Activated T-helper 2 cell treated with anti-CD3 and anti-CD28 coated beads, Interferon-gamma antibody, Interleukin-2, Interleukin-4, amounts not matched to agents 10 μg/mL and 5 μg/mL and 100 μg/mL, durations not matched to agents 14 hours and 24 hours and 36 hours (primary cell): ENCODE data around the gene INPPL1. TPM values are rescaled to one million over a fixed set of nuclear protein-coding genes. Genes with fewer than 3 reads are reported as not detected.

ENCODE experiments used
- DNase-seq: peaks from one replicate; pipeline ENCODE4 v3.0.0; 2021; ENCODE audit warnings: low spot score
- H3K27ac Mint-ChIP-seq: one replicate; pipeline ENCODE4 v1.8.0; 2021; ENCODE audit warnings: mixed read lengths
- H3K27me3 Mint-ChIP-seq: one replicate; pipeline ENCODE4 v1.8.0; 2021; ENCODE audit warnings: low read depth, mixed read lengths
- H3K36me3 Mint-ChIP-seq: one replicate; pipeline ENCODE4 v1.8.0; 2021; ENCODE audit warnings: low read depth, mixed read lengths
- H3K4me1 Mint-ChIP-seq: one replicate; pipeline ENCODE4 v1.8.0; 2021; ENCODE audit warnings: low read depth, mixed read lengths
- H3K4me3 Mint-ChIP-seq: one replicate; pipeline ENCODE4 v1.8.0; 2021; ENCODE audit warnings: low read depth, mild to moderate bottlenecking, moderate library complexity, mixed read lengths
- H3K9me3 Mint-ChIP-seq: one replicate; pipeline ENCODE4 v1.8.0; 2021; ENCODE audit warnings: mixed read lengths
- intact Hi-C: fragments of 100-400 bp; cut with micrococcal nuclease; formaldehyde crosslinking; loops from one replicate; pipeline ENCODE4 v1.15.1; 2023
- total RNA-seq: library from RNA; stranded (reverse); gene quantifications from 2 replicates; pipeline ENCODE4 v1.2.3, GENCODE V29; 2022

The INPPL1 gene
- total RNA-seq, 1 donor from 2014 or later: 176 TPM

DNA sequence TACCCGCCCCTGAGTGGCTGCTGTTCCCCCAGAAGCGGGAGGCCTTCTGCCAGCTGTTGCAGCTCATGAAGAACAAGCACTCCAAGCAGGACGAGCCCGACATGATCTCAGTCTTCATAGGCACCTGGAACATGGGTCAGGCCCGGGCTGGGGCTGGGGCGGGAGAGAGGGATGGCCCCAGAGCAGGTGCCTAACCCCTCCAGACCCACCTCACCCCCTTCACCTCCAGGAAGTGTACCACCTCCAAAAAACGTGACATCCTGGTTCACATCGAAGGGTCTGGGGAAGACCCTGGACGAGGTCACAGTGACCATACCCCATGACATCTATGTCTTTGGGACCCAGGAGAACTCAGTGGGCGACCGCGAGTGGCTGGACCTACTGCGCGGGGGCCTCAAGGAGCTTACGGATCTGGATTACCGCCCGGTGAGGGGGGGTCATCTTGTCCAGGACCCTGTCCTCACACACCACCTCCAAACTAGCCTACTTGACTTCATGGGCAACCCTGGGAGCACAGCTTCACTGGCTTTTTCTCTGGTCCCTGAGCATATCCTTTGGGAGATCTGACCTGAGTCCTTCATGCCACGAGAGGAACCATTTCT is 6.3 kb downstream of the INPPL1 start:
- Mint-ChIP-seq H3K27ac (no peak overlapping the region), H3K36me3 (peaks cover 63% of the 10 kb centered on the region), H3K4me3 (no peak overlapping the region), H3K9me3 (no peaks in the 10 kb centered on the region), H3K27me3 (no peaks in the 10 kb centered on the region), H3K4me1 (peaks cover 6% of the 10 kb centered on the region)
- intact Hi-C loops: no loop called here
- DNase-seq: no peak

DNA sequence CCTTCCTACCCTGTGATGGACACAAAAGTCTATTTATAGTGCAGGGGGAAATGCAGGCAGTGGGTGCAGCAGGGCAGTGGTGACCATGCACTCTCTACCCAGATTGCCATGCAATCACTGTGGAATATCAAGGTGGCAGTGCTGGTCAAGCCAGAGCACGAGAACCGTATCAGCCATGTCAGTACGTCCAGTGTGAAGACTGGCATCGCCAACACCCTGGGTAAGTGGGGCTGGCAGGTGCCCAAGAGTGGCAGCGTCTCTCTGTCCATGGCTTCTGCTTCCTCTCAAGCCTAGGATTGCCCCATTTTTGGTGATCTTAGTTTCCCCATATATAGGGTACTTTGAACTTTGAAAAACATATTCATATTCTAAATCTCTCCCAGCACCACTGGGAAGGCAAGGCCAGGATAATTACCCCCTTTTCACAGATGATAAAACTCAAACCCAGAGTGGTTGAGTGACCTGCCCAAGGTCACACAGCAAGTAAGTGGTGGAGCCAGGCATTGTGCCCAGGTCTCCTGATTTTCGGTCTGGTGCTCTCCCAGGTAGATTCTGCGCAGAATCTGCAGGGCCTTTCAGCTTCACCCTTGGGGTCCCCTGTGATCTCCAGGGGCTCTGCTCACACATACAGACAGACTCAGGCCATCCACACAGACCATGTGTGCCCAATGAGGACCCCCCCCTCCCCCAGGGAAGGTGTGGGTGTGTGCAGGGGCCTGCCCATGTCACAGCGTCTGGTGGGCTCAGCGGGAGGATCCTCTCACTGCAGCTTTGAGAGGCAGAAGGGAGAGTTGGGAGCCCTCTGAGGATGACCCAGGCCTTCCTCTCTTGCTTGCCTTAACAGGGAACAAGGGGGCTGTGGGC is 7.1 kb downstream of the INPPL1 start:
- H3K27ac Mint-ChIP-seq: no peak overlapping the region
- H3K4me1 Mint-ChIP-seq: no peaks in the 10 kb centered on the region
- peaks cover 66% of the 10 kb centered on the region for H3K36me3 Mint-ChIP-seq
- H3K27me3 Mint-ChIP-seq: no peaks in the 10 kb centered on the region
- intact Hi-C loops: no loop called here
- H3K9me3 Mint-ChIP-seq: no peaks in the 10 kb centered on the region
- no peak overlapping the region for H3K4me3 Mint-ChIP-seq
- no peak for DNase-seq

DNA sequence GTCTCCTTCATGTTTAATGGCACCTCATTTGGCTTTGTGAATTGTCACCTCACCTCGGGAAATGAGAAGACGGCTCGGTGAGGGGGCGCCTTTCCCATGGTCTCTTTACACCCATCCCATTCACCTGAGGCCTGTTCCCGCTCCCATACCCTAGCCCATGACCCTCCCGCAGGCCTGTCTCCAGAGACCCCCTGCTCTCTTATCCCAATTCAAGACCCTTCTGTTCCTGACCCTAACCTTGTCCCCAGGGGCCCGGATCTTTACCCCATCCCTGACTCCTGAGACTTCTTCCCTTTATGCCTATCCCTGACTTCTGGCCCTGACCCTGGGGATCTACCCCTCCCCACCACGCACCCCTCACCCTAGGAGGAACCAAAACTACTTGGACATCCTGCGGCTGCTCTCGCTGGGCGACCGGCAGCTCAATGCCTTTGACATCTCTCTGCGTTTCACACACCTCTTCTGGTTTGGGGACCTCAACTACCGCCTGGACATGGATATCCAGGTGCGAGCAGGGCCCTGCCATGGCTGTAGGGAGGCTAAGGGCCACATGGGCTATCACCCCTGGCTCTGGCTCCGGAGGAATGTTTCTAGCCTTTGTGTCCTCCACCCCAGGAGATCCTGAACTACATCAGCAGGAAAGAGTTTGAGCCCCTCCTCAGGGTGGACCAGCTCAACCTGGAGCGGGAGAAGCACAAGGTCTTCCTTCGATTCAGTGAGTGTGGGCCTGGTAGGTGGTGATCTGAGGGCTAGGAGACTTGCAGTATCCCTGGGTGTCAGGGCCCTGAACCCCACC is 7.9 kb downstream of the INPPL1 start:
- Mint-ChIP-seq H3K4me3 (no peak overlapping the region), H3K27ac (no peak overlapping the region), H3K27me3 (no peaks in the 10 kb centered on the region), H3K36me3 (peaks cover 68% of the 10 kb centered on the region), H3K9me3 (no peaks in the 10 kb centered on the region), H3K4me1 (no peaks in the 10 kb centered on the region)
- intact Hi-C loops: no loop called here
- DNase-seq: no peak

DNA sequence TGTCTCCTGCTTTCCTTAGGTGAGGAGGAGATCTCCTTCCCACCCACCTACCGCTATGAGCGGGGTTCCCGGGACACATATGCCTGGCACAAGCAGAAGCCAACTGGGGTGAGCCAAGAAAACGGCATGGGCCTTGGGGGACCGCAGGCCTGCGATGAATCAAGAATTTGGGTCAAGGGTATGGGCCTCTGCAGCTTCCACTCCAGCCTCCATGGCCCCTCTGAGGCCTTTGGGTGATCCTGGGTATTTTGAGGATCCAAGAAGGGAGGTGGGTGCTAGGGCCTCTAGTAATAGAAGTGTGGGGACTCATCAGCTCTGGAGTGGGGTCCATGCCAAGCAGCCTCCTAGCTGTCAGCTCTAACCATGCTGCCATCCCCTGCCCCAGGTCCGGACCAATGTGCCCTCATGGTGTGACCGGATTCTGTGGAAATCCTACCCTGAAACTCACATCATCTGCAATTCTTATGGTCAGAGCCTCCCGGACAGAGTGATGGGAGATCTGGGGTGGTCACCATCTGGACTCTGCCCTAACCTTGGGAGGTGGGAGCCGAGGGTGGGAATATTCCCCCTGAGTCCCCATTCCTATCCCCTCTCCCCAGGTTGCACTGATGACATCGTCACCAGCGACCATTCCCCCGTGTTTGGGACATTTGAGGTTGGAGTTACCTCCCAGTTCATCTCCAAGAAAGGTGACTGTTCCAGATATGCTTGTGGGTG is 8.6 kb downstream of the INPPL1 start:
- Mint-ChIP-seq H3K27me3 (no peaks in the 10 kb centered on the region), H3K4me3 (no peak overlapping the region), H3K4me1 (no peaks in the 10 kb centered on the region), H3K36me3 (peaks cover 69% of the 10 kb centered on the region), H3K27ac (no peak overlapping the region), H3K9me3 (no peaks in the 10 kb centered on the region)
- intact Hi-C loops: no loop called here
- no peak for DNase-seq

DNA sequence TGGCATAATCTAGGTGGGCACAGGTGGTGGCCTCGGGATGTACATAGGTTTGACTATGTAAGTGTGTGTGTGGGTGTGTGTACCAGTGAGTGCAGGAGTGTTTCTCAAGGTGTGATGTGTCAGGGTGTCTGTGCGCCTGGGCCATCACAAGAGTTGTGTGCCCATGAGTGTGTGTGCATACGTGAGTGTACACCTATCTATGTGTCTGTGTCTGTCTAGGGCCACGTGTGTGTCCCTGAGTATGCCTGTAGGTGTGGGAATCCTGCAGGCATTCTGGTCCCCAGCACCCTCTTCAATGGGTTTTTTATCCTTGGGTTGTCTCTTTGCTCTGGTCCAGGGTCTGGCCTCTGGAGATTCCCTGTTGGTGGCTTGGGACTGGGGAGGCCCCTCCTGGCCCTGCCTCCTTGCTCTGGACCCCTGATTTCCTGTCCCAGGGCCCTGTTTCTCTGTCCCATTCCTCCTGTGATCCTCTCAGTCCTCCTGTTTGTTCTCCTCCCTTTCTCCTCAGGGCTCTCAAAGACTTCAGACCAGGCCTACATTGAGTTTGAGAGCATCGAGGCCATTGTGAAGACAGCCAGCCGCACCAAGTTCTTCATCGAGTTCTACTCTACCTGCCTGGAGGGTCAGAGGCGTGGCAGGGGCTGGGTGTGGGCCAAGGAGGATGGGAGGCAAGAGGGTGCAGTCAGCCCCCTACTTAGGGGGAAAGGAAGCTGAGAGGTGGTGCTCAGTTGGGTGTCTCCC is 9.4 kb downstream of the INPPL1 start:
- H3K9me3 Mint-ChIP-seq: no peaks in the 10 kb centered on the region
- H3K4me3 Mint-ChIP-seq: no peak overlapping the region
- intact Hi-C loops: no loop called here
- peaks cover 3% of the 10 kb centered on the region for H3K27me3 Mint-ChIP-seq
- no peak overlapping the region for H3K27ac Mint-ChIP-seq
- no peak for DNase-seq
- H3K36me3 Mint-ChIP-seq: peaks cover 73% of the 10 kb centered on the region
- H3K4me1 Mint-ChIP-seq: peaks cover 2% of the 10 kb centered on the region

DNA sequence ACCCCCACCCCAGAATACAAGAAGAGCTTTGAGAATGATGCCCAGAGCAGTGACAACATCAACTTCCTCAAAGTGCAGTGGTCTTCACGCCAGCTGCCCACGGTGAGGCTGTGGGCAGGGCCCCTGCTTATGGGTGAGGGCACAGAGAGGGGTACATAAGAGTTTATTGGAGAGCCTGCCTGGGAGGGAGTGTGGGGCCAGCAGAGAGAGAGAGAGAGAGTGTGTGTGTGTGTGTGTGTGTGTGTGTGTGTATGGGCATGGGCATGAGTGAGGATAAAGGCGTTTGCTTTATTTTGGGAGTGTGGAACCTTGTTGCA is 9.9 kb downstream of the INPPL1 start:
- H3K27me3 Mint-ChIP-seq: peaks cover 7% of the 10 kb centered on the region
- H3K27ac Mint-ChIP-seq: no peak overlapping the region
- H3K36me3 Mint-ChIP-seq: peaks cover 69% of the 10 kb centered on the region
- H3K4me1 Mint-ChIP-seq: peaks cover 4% of the 10 kb centered on the region
- H3K4me3 Mint-ChIP-seq: no peak overlapping the region
- intact Hi-C loops: no loop called here
- DNase-seq: no peak
- H3K9me3 Mint-ChIP-seq: no peaks in the 10 kb centered on the region

DNA sequence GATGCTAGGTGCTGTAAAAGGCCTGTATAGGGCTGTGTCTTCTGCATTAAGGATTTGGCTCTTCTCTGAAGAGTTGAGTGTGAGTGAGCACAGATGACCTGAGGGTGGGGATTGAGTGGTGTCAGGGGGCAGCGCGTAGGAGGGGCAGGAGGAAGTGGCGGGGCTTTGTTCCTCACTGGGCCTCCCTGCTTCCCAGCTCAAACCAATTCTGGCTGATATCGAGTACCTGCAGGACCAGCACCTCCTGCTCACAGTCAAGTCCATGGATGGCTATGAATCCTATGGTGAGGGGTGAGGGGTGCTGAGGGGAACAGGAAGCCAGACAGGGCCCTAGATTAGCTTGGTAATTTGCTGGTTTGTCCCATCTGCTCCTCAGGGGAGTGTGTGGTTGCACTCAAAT is 10.4 kb downstream of the INPPL1 start:
- Mint-ChIP-seq H3K9me3 (no peaks in the 10 kb centered on the region), H3K27me3 (peaks cover 8% of the 10 kb centered on the region), H3K27ac (no peak overlapping the region), H3K4me3 (no peak overlapping the region), H3K36me3 (peaks cover 64% of the 10 kb centered on the region), H3K4me1 (peaks cover 5% of the 10 kb centered on the region)
- no peak for DNase-seq
- intact Hi-C loops: loop anchor here (5.0 kb wide), 1 partner anchor 197 kb away; the partner anchor contains the start of gene CLPB

DNA sequence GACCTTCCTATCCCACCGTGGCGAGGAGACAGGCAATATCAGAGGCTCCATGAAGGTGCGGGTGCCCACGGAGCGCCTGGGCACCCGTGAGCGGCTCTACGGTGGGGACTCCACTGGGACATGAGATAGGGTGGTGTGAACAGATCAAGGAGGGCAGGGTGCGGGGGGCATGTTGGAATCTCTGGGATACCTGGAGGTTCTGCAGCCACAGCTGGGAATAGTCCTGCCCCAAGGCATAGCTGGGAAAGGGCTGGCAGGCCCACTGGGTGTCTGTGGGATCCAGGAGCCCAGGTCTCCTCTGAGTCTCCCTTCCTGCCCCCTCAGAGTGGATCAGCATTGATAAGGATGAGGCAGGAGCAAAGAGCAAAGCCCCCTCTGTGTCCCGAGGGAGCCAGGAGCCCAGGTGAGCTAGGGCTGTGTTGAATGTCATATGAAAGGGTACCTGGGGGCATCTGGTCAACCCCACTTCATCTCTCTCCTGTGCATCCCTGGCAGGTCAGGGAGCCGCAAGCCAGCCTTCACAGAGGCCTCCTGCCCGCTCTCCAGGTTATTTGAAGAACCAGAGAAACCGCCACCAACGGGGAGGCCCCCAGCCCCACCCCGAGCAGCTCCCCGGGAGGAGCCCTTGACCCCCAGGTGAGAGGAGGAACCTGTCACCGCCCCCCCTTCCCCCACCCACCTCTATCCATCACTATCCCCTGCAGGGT is 10.9 kb downstream of the INPPL1 start:
- H3K27me3 Mint-ChIP-seq: peaks cover 12% of the 10 kb centered on the region
- peaks cover 7% of the 10 kb centered on the region for H3K4me1 Mint-ChIP-seq
- H3K36me3 Mint-ChIP-seq: peaks cover 63% of the 10 kb centered on the region
- intact Hi-C loops: loop anchor here (5.0 kb wide), 1 partner anchor 197 kb away; the partner anchor contains the start of gene CLPB
- DNase-seq: no peak
- no peak overlapping the region for H3K27ac Mint-ChIP-seq
- H3K4me3 Mint-ChIP-seq: no peak overlapping the region
- H3K9me3 Mint-ChIP-seq: no peaks in the 10 kb centered on the region

DNA sequence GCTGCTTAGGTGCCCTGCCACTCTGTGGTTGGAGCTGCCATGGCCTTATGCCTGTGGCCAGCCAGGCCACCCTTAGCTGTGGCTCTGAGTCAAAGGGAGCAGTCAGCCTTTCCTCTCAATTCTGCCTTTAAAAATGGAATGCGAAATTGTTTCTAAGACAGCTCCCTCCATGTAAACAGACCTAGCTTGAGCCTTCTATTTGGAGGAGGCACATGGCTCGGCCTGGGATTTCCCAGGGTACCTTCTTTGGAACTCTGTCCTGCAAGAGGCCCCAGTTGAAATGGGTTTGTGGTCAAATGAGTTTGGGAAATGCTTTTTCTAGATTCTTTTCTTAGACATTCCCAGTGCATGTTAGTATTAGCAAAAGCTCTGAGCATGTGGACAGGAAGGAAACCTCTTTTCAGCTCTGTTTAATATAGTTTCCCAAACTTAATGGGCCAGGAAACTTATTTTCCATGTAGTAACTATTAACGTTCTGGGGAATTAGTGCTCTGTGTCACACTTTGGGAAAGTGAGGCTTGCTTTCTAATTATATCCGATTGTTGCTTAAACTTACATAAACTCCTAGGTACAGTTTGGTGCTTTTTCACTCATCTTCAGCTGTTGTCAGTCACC is 11.6 kb downstream of the INPPL1 start:
- H3K27me3 Mint-ChIP-seq: peaks cover 18% of the 10 kb centered on the region
- peaks cover 59% of the 10 kb centered on the region for H3K36me3 Mint-ChIP-seq
- intact Hi-C loops: loop anchor here (5.0 kb wide), 1 partner anchor 196 kb away; the partner anchor contains the start of gene CLPB
- DNase-seq: no peak
- H3K4me1 Mint-ChIP-seq: peaks cover 12% of the 10 kb centered on the region
- H3K9me3 Mint-ChIP-seq: no peaks in the 10 kb centered on the region
- no peak overlapping the region for H3K4me3 Mint-ChIP-seq
- no peak overlapping the region for H3K27ac Mint-ChIP-seq

DNA sequence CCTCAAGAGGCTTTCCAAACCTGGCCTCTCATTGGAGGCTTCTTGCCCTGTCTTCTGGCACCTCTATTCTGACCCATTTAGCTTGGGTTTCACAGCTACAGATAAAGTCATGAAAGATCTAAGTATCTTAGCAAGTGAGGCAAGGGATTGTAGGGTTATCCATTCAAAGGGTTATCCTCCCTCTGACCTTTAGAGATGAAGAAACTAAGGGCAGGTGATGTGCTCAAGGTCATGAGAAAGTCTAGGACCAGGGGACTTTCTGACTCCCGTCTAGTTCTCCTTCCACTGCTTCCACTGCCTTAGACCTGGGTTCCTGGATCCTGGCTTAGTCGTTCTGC is 12.2 kb downstream of the INPPL1 start:
- DNase-seq: no peak
- Mint-ChIP-seq H3K36me3 (peaks cover 53% of the 10 kb centered on the region), H3K4me3 (no peak overlapping the region), H3K27me3 (peaks cover 23% of the 10 kb centered on the region), H3K9me3 (no peaks in the 10 kb centered on the region), H3K4me1 (peaks cover 12% of the 10 kb centered on the region), H3K27ac (no peak overlapping the region)
- intact Hi-C loops: loop anchor here (5.0 kb wide), 1 partner anchor 196 kb away; the partner anchor contains the start of gene CLPB

DNA sequence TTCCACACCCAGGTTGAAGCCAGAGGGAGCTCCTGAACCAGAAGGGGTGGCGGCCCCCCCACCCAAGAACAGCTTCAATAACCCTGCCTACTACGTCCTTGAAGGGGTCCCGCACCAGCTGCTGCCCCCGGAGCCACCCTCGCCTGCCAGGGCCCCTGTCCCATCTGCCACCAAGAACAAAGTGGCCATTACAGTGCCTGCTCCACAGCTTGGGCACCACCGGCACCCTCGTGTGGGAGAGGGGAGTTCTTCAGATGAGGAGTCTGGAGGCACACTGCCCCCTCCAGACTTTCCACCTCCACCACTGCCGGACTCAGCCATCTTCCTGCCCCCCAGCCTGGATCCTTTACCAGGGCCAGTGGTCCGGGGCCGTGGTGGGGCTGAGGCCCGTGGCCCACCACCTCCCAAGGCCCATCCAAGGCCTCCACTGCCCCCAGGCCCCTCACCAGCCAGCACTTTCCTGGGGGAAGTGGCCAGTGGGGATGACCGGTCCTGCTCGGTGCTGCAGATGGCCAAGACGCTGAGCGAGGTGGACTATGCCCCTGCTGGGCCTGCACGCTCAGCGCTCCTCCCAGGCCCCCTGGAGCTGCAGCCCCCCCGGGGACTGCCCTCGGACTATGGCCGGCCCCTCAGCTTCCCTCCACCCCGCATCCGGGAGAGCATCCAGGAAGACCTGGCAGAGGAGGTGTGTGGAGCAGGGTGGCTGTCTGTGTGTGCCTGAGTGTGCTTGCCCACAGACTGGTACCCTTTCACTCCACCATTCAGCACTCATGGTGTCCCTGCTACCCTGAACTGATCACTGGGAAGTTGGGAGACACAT is 12.8 kb downstream of the INPPL1 start:
- no peak for DNase-seq
- H3K4me1 Mint-ChIP-seq: peaks cover 14% of the 10 kb centered on the region
- peaks cover 47% of the 10 kb centered on the region for H3K36me3 Mint-ChIP-seq
- H3K9me3 Mint-ChIP-seq: no peaks in the 10 kb centered on the region
- peaks cover 29% of the 10 kb centered on the region for H3K27me3 Mint-ChIP-seq
- H3K4me3 Mint-ChIP-seq: no peak overlapping the region
- no peak overlapping the region for H3K27ac Mint-ChIP-seq
- intact Hi-C loops: loop anchor here (5.0 kb wide), 1 partner anchor 195 kb away; the partner anchor contains the start of gene CLPB
